Gastroesophageal sphincter (tissue), 4 donors: ENCODE results near the gene PBX3. TPM values are rescaled to one million over a fixed set of nuclear protein-coding genes. Genes with fewer than 3 reads are reported as not detected.

ENCODE experiments used
- ATAC-seq: fragments of 150-250 bp; one replicate; pipeline ENCODE4 v1.9.1; 2016; ENCODE audit warnings: mild to moderate bottlenecking, moderate library complexity
- H3K27ac ChIP-seq, 4 donors: fragments of 200-600 bp; sonication (generic) in 3 of 4; 1 replicate in 3 of 4; 2 replicates in 1 of 4; pipeline ENCODE4 v1.5.1; 2016 to 2019
- H3K27me3 ChIP-seq: fragments of 200-600 bp; sonication (generic); one replicate; pipeline ENCODE4 v1.5.1; 2019
- H3K36me3 ChIP-seq, 2 donors: fragments of 200-600 bp; sonication (generic); one replicate each; pipeline ENCODE4 v1.5.1; 2019; ENCODE audit warnings: control low read depth in 1 of 2
- H3K4me1 ChIP-seq, 3 donors: fragments of 200-600 bp; sonication (generic); 1 replicate in 2 of 3; 2 replicates in 1 of 3; pipeline ENCODE4 v1.5.1; 2016 to 2019; ENCODE audit warnings: control low read depth in 2 of 3
- H3K4me3 ChIP-seq, 2 donors: fragments of 200-600 bp; sonication (generic); one replicate each; pipeline ENCODE4 v1.5.1; 2019; ENCODE audit warnings: mild to moderate bottlenecking in 1 of 2, moderate library complexity in 1 of 2
- H3K9me3 ChIP-seq, 3 donors: fragments of 200-600 bp; sonication (generic); one replicate each; pipeline ENCODE4 v1.5.1; 2017 to 2019; ENCODE audit warnings: control low read depth in 2 of 3
- CTCF ChIP-seq, 4 experiments: fragments of 200-600 bp in 2 of 4; fragments of 450-650 bp in 2 of 4; sonication (generic) in 1 of 4; IDR thresholded peaks; one replicate each; pipeline ENCODE4 v1.5.1; 2017 to 2019; ENCODE audit warnings: antibody characterized with exemption in 4 of 4, mild to moderate bottlenecking in 2 of 4, moderate library complexity in 2 of 4
- EP300 ChIP-seq: sonication (generic); formaldehyde crosslinking; IDR thresholded peaks from one replicate; pipeline ENCODE4 v1.6.1; 2017; ENCODE audit warnings: antibody characterized with exemption, mild to moderate bottlenecking
- POLR2A ChIP-seq, 2 donors: fragments of 450-650 bp; IDR thresholded peaks; one replicate each; pipeline ENCODE4 v1.6.1; 2017; ENCODE audit warnings: antibody characterized with exemption in 2 of 2, mild to moderate bottlenecking in 2 of 2, moderate library complexity in 1 of 2
- POLR2AphosphoS5 ChIP-seq: sonication (generic); formaldehyde crosslinking; IDR thresholded peaks from one replicate; pipeline ENCODE4 v1.6.1; 2017; ENCODE audit warnings: antibody characterized with exemption
- WGBS, 2 donors: methylation state at CpG; one replicate each; pipeline ENCODE4 v1.1.5; 2018; ENCODE audit warnings: low coverage in 1 of 2; 5-methylcytosine and 5-hydroxymethylcytosine counted together
- total RNA-seq, 4 donors: library from RNA; depleted of rRNA; stranded (reverse); fragments of >200 nt; gene quantifications; one replicate each; pipeline ENCODE4 v1.1.0, GENCODE V29; 2016

The PBX3 gene
- total RNA-seq, 4 donors from 2014 or later = 59.9 to 81.4 (median 71.8) TPM

- Histone ChIP-seq H3K27ac (no peak overlapping the region), H3K4me1 (peaks cover 0 to 96% (median 10%) of the 10 kb centered on the region in 3 donors), H3K27me3 (no peaks in the 10 kb centered on the region), H3K9me3 (no peaks in the 10 kb centered on the region), H3K4me3 (no peak overlapping the region), H3K36me3 (no peaks in the 10 kb centered on the region)
- 73 to 100% methylated on average over 1 of the region's 1 CpG for WGBS, 2 donors
- ATAC-seq = no peak
- TF ChIP-seq POLR2AphosphoS5 = no peak
- no peak for TF ChIP-seq CTCF (IDR thresholded peaks at IDR 0.05)
- TF ChIP-seq POLR2A (IDR thresholded peaks at IDR 0.05) = no peak
- TF ChIP-seq EP300 = no peak
Measured at GRCh38 chr9:125757834-125758233, 10.7 kb downstream of the PBX3 start.

GRCh38 chr9:125758986-125759763, 12.0 kb downstream of the PBX3 start:
- ATAC-seq = no peak
- Histone ChIP-seq H3K36me3 (no peaks in the 10 kb centered on the region), H3K9me3 (no peaks in the 10 kb centered on the region), H3K27ac (peak overlapping the region in 1 of 4 donors; percentile 40), H3K4me1 (peaks cover 5 to 96% (median 18%) of the 10 kb centered on the region in 3 donors), H3K27me3 (no peaks in the 10 kb centered on the region), H3K4me3 (peak overlapping the region; percentile 25 to 27)
- TF ChIP-seq EP300 (no peak), CTCF (IDR thresholded peaks at IDR 0.05) (no peak), POLR2AphosphoS5 (no peak), POLR2A (IDR thresholded peaks at IDR 0.05) (no peak)
- WGBS, 2 donors = 58 to 74% methylated on average over 6 of the region's 6 CpGs

- Histone ChIP-seq H3K4me3 (peak overlapping the region; percentile 25 to 27), H3K27me3 (no peaks in the 10 kb centered on the region), H3K27ac (peak overlapping the region in 1 of 4 donors; percentile 40), H3K36me3 (no peaks in the 10 kb centered on the region), H3K4me1 (peaks cover 5 to 96% (median 18%) of the 10 kb centered on the region in 3 donors), H3K9me3 (no peaks in the 10 kb centered on the region)
- TF ChIP-seq EP300 (no peak), POLR2A (IDR thresholded peaks at IDR 0.05) (no peak), CTCF (IDR thresholded peaks at IDR 0.05) (no peak), POLR2AphosphoS5 (no peak)
- WGBS, 2 donors = 23 to 25% methylated on average over 5 to 7 of the region's 7 CpGs
- no peak for ATAC-seq
Measured at GRCh38 chr9:125759764-125760129, 12.6 kb downstream of the PBX3 start.

- Histone ChIP-seq H3K9me3 (no peaks in the 10 kb centered on the region), H3K4me1 (peaks cover 5 to 96% (median 18%) of the 10 kb centered on the region in 3 donors), H3K27me3 (no peaks in the 10 kb centered on the region), H3K4me3 (no peak overlapping the region), H3K27ac (no peak overlapping the region), H3K36me3 (no peaks in the 10 kb centered on the region)
- ATAC-seq = no peak
- TF ChIP-seq CTCF (IDR thresholded peaks at IDR 0.05) (no peak), EP300 (no peak), POLR2AphosphoS5 (no peak), POLR2A (IDR thresholded peaks at IDR 0.05) (no peak)
- WGBS, 2 donors = 50 to 64% methylated on average over 1 of the region's 1 CpG
Measured at GRCh38 chr9:125760537-125760936, 13.4 kb downstream of the PBX3 start.
